HL-60 (cell line): ENCODE data around the gene CFAP221.

Experiments
- TF ChIP-seq, protein P1 (sequence below): IDR thresholded peaks from one replicate; pipeline ENCODE4 v1.5.1; 2011; ENCODE audit warnings: low read length, control low read depth, inconsistent platforms; ENCODE audit not compliant: insufficient read depth
- TF ChIP-seq, protein P2 (sequence below): IDR thresholded peaks from 2 replicates; pipeline ENCODE4 v1.6.1; 2012; ENCODE audit warnings: low read depth; ENCODE audit not compliant: insufficient replicate concordance

DNA sequence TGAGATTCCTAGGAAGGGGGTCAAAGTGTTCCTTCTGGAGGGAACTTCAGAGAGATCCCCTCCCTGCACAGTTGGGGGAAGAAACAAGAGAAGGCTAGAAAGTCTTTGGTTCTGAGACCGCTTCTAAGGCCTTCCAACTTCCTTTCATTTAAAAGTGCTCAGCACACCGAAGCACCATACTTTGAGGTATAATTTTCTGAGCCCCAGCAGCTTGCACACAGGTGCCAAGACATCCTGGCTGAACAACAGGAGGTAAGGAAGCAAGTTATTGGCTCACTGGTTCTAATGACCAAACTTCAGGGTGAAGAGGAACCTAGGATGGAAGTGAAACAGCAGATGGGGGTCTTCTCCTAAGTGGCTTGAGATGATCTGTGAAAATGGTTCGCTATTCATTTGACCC, 154.0 kb downstream of the CFAP221 start:
- TF ChIP-seq, protein P1, sequence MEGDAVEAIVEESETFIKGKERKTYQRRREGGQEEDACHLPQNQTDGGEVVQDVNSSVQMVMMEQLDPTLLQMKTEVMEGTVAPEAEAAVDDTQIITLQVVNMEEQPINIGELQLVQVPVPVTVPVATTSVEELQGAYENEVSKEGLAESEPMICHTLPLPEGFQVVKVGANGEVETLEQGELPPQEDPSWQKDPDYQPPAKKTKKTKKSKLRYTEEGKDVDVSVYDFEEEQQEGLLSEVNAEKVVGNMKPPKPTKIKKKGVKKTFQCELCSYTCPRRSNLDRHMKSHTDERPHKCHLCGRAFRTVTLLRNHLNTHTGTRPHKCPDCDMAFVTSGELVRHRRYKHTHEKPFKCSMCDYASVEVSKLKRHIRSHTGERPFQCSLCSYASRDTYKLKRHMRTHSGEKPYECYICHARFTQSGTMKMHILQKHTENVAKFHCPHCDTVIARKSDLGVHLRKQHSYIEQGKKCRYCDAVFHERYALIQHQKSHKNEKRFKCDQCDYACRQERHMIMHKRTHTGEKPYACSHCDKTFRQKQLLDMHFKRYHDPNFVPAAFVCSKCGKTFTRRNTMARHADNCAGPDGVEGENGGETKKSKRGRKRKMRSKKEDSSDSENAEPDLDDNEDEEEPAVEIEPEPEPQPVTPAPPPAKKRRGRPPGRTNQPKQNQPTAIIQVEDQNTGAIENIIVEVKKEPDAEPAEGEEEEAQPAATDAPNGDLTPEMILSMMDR: no peak
- TF ChIP-seq, protein P2, sequence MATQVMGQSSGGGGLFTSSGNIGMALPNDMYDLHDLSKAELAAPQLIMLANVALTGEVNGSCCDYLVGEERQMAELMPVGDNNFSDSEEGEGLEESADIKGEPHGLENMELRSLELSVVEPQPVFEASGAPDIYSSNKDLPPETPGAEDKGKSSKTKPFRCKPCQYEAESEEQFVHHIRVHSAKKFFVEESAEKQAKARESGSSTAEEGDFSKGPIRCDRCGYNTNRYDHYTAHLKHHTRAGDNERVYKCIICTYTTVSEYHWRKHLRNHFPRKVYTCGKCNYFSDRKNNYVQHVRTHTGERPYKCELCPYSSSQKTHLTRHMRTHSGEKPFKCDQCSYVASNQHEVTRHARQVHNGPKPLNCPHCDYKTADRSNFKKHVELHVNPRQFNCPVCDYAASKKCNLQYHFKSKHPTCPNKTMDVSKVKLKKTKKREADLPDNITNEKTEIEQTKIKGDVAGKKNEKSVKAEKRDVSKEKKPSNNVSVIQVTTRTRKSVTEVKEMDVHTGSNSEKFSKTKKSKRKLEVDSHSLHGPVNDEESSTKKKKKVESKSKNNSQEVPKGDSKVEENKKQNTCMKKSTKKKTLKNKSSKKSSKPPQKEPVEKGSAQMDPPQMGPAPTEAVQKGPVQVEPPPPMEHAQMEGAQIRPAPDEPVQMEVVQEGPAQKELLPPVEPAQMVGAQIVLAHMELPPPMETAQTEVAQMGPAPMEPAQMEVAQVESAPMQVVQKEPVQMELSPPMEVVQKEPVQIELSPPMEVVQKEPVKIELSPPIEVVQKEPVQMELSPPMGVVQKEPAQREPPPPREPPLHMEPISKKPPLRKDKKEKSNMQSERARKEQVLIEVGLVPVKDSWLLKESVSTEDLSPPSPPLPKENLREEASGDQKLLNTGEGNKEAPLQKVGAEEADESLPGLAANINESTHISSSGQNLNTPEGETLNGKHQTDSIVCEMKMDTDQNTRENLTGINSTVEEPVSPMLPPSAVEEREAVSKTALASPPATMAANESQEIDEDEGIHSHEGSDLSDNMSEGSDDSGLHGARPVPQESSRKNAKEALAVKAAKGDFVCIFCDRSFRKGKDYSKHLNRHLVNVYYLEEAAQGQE: no peak
